GM12878 (cell line): ENCODE data around the gene COG2. TPM values are rescaled to one million over a fixed set of nuclear protein-coding genes. Genes with fewer than 3 reads are reported as not detected.

ENCODE experiments used
- ATAC-seq: fragments of 200-7000 bp; cut with Tn5 transposase; 3 replicates; pipeline ENCODE4 v1.9.1; 2020; ENCODE audit warnings: mild to moderate bottlenecking, moderate library complexity
- BruUV-seq: library from RNA; stranded (reverse); fragments of 400-500 nt; replicated peaks from 2 replicates; lab custom pipeline; 2021; lab: Mats Ljungman, UMichigan
- CTCF ChIA-PET: fragments of 300-600 bp; sonication (Branson Sonifier 250); formaldehyde crosslinking; extraction: SDS; loops from one replicate; lab custom pipeline; 2021; ENCODE audit warnings: inconsistent platforms; lab: Yijun Ruan, JAX
- POLR2A ChIA-PET: fragments of 350-600 bp; formaldehyde crosslinking; extraction: SDS; loops from one replicate; lab custom pipeline; 2021; ENCODE audit warnings: inconsistent platforms; lab: Charles Lee
- RAD21 ChIA-PET: fragments of 300-600 bp; sonication (Branson Sonifier 250); formaldehyde crosslinking; loops from one replicate; lab custom pipeline; 2023; ENCODE audit warnings: antibody characterized with exemption; ENCODE audit not compliant: unreplicated experiment; lab: Charles Lee
- SMC1A ChIA-PET: fragments of 300-600 bp; sonication (Branson Sonifier 250); formaldehyde crosslinking; loops from one replicate; lab custom pipeline; 2023; ENCODE audit not compliant: unreplicated experiment, uncharacterized antibody; lab: Charles Lee
- DNase-seq: peaks from one replicate; pipeline ENCODE4 v3.0.0-alpha.2; 2011; ENCODE audit warnings: low read depth, low spot score
- FAIRE-seq: peaks from 3 replicates; lab custom pipeline; 2011; peaks lifted over from hg19 to GRCh38; lab: Jason Lieb, UNC
- H2AFZ ChIP-seq: 2 replicates; pipeline ENCODE4 v1.6.0; 2011; ENCODE audit warnings: low read depth, low read length, control low read depth; ENCODE audit not compliant: control insufficient read depth
- H3K27ac ChIP-seq: 2 replicates; pipeline ENCODE4 v1.5.1; 2011; ENCODE audit warnings: control low read depth; ENCODE audit not compliant: control insufficient read depth, insufficient read depth
- H3K27me3 ChIP-seq, 2 experiments: replicated peaks in 1 of 2; 2 replicates each; pipeline versions ENCODE4 v1.6.0 to v1.6.1; 2011; ENCODE audit warnings: low read length in 1 of 2; ENCODE audit not compliant: control insufficient read depth in 2 of 2, insufficient read depth in 2 of 2
- H3K36me3 ChIP-seq, 2 experiments: 2 replicates each; pipeline ENCODE4 v1.5.1; 2011; ENCODE audit warnings: low read length in 1 of 2; ENCODE audit not compliant: control insufficient read depth in 2 of 2, insufficient read depth in 2 of 2
- H3K4me1 ChIP-seq: 2 replicates; pipeline ENCODE4 v1.6.1; 2011; ENCODE audit warnings: mild to moderate bottlenecking, low read length, moderate library complexity, mixed read lengths; ENCODE audit not compliant: control insufficient read depth, insufficient read depth
- H3K4me2 ChIP-seq: 2 replicates; pipeline ENCODE4 v1.6.0; 2011; ENCODE audit warnings: control low read depth; ENCODE audit not compliant: control insufficient read depth, insufficient read depth
- H3K4me3 ChIP-seq: fragments of 200-600 bp; sonication (generic); 2 replicates; pipeline ENCODE4 v1.5.1; 2016
- H3K79me2 ChIP-seq: 2 replicates; pipeline ENCODE4 v1.6.0; 2011; ENCODE audit warnings: low read length; ENCODE audit not compliant: control insufficient read depth, insufficient read depth
- H3K9ac ChIP-seq: 2 replicates; pipeline ENCODE4 v1.8.0; 2011; ENCODE audit warnings: low read length, control low read depth, mixed read lengths; ENCODE audit not compliant: control insufficient read depth, insufficient read depth
- H3K9me3 ChIP-seq: replicated peaks from 3 replicates; pipeline ENCODE4 v1.5.1; 2011; ENCODE audit warnings: mild to moderate bottlenecking, low read length; ENCODE audit not compliant: control insufficient read depth, insufficient read depth
- H4K20me1 ChIP-seq: 2 replicates; pipeline ENCODE4 v1.6.0; 2011; ENCODE audit not compliant: control insufficient read depth, insufficient read depth
- ASH2L ChIP-seq: fragments of 300-600, 200-600 bp; sonication (generic); IDR thresholded peaks from 2 replicates; pipeline ENCODE4 v1.6.1; 2017; ENCODE audit warnings: low read depth, mild to moderate bottlenecking, borderline replicate concordance
- CREM ChIP-seq: IDR thresholded peaks from 2 replicates; pipeline ENCODE4 v1.6.1; 2014; ENCODE audit warnings: antibody characterized with exemption, low read depth
- E4F1 ChIP-seq: fragments of 450-650 bp; IDR thresholded peaks from 2 replicates; pipeline ENCODE4 v1.6.1; 2018; ENCODE audit warnings: borderline replicate concordance, mild to moderate bottlenecking; ENCODE audit not compliant: partially characterized antibody
- EP300 ChIP-seq, 2 experiments: fragments of 150-350 bp in 1 of 2; IDR thresholded peaks; 2 replicates each; pipeline ENCODE4 v1.6.1; 2011 to 2012; ENCODE audit warnings: low read depth in 2 of 2, low read length in 2 of 2, borderline replicate concordance in 1 of 2, improper control_type of control experiment in 1 of 2, inconsistent platforms in 1 of 2; ENCODE audit not compliant: control insufficient read depth in 1 of 2
- FOXM1 ChIP-seq: IDR thresholded peaks from 2 replicates; pipeline ENCODE4 v1.6.1; 2012; ENCODE audit warnings: low read depth, mild to moderate bottlenecking, inconsistent platforms, low read length, moderate library complexity
- GATAD2B ChIP-seq: fragments of 450-650 bp; conservative IDR thresholded peaks from 2 replicates; pipeline ENCODE4 v1.6.1; 2017; ENCODE audit warnings: low read depth, mild to moderate bottlenecking, moderate library complexity
- MLLT1 ChIP-seq: fragments of 450-650 bp; IDR thresholded peaks from 2 replicates; pipeline ENCODE4 v1.6.1; 2016; ENCODE audit warnings: mild to moderate bottlenecking
- POLR2A ChIP-seq: IDR thresholded peaks from 2 replicates; pipeline ENCODE4 v1.6.1; 2011; ENCODE audit warnings: low read depth, mild to moderate bottlenecking, low read length
- TCF7 ChIP-seq: IDR thresholded peaks from 2 replicates; pipeline ENCODE4 v1.6.1; 2014; ENCODE audit warnings: antibody characterized with exemption, borderline replicate concordance
- ZBTB40 ChIP-seq: fragments of 450-650 bp; IDR thresholded peaks from 2 replicates; pipeline ENCODE4 v1.6.1; 2016; ENCODE audit warnings: mild to moderate bottlenecking, moderate library complexity, borderline replicate concordance
- ZNF687 ChIP-seq: fragments of 450-650 bp; IDR thresholded peaks from 2 replicates; pipeline ENCODE4 v1.6.1; 2017; ENCODE audit warnings: mild to moderate bottlenecking, moderate library complexity
- ZSCAN29 ChIP-seq: fragments of 450-650 bp; IDR thresholded peaks from 2 replicates; pipeline ENCODE4 v1.6.1; 2017; ENCODE audit warnings: mild to moderate bottlenecking, moderate library complexity
- WGBS: methylation state at CpG from one replicate; pipeline ENCODE4 v1.1.6; 2016; ENCODE audit warnings: low lambda C conversion rate; ENCODE audit not compliant: insufficient replicate concordance, insufficient coverage; ENCODE audit errors: missing lambda C conversion rate; 5-methylcytosine and 5-hydroxymethylcytosine counted together
- in situ Hi-C: fragments of 300-500 bp; cut with MboI; formaldehyde crosslinking; loops from 9 replicates; pipeline ENCODE4 v1.14.3; 2018; ENCODE audit warnings: mixed read lengths
- intact Hi-C: fragments of 100-400 bp; cut with micrococcal nuclease; formaldehyde crosslinking; loops from one replicate; pipeline ENCODE4 v1.14.2; 2022; ENCODE audit not compliant: unreplicated experiment
- polyA plus RNA-seq, 11 experiments: library from polyadenylated mRNA; depleted of rRNA in 4 of 11; unstranded in 6 of 11; stranded (reverse) in 5 of 11; fragments of >200 nt; fragmentation: Nextera tagmentation in 4 of 11; fragmentation: Illumina TruSeq in 1 of 11; extraction: Ambion mirVana in 4 of 11; extraction: Trizol in 1 of 11; gene quantifications; 1 replicate in 1 of 11; 2 replicates in 10 of 11; pipeline versions ENCODE4 v1.2.1 to v1.2.3, GENCODE V29; 2011 to 2016; ENCODE audit warnings: inconsistent platforms in 2 of 11, missing spikeins in 2 of 11, low read depth in 1 of 11
- total RNA-seq, 4 experiments: library from RNA; depleted of rRNA in 3 of 4; stranded (reverse); fragments of >200 nt in 3 of 4; fragmentation: Illumina TruSeq in 1 of 4; extraction: Trizol in 1 of 4; gene quantifications; 2 replicates each; pipeline versions ENCODE4 v1.2.1 to v1.2.3, GENCODE V29; 2013 to 2021

COG2 gene
- total and polyA plus RNA-seq, 10 of the 15 experiments (the other 5 are each of a cell fraction or from before 2014, with no cell fraction given), result 15.0 to 31.5 (median 28.3) TPM

- peaks cover 6 to 7% of the 10 kb centered on the region in 2 experiments for H3K36me3 ChIP-seq
- RAD21 ChIA-PET, result no interaction called here
- ATAC-seq (no peak), FAIRE-seq (no peak), DNase-seq (no peak)
- in situ Hi-C loops (no loop called here), intact Hi-C loops (no loop called here)
- H3K4me1 ChIP-seq, result no peaks in the 10 kb centered on the region
- SMC1A ChIA-PET, result interaction anchor here (0.5 kb wide), 1 partner anchor 1611 kb away, joined by 3 read pairs; no protein-coding TSS in a partner anchor
- no peaks in the 10 kb centered on the region for H3K79me2 ChIP-seq
- CTCF ChIA-PET, result no interaction called here
- no peak overlapping the region for H2AFZ ChIP-seq
- POLR2A ChIA-PET, result no interaction called here
- no peaks in the 10 kb centered on the region for H4K20me1 ChIP-seq
- 95% methylated on average over 8 of the region's 8 CpGs for WGBS
- no peaks in the 10 kb centered on the region; a peak in 1 of 4 replicates for H3K27me3 ChIP-seq
- H3K9ac ChIP-seq, result no peak overlapping the region
- H3K9me3 ChIP-seq, result no peaks in the 10 kb centered on the region
- no peak overlapping the region for H3K4me3 ChIP-seq
- no peak overlapping the region for H3K27ac ChIP-seq
- no peak overlapping the region for H3K4me2 ChIP-seq
- BruUV-seq, result no TSS peak
- TF ChIP-seq TCF7, result no peak
- TF ChIP-seq E4F1, result no peak
- TF ChIP-seq ZSCAN29, result no peak
- no peak for TF ChIP-seq CREM
- TF ChIP-seq ASH2L, result no peak
- TF ChIP-seq MLLT1, result no peak
- TF ChIP-seq GATAD2B, result no peak
- TF ChIP-seq ZNF687, result no peak
- TF ChIP-seq EP300 (IDR thresholded peaks at IDR 0.05; ENCODE audit: borderline replicate concordance in 1 of 2, control insufficient read depth in 1 of 2, low read depth in 2 of 2, low read length in 2 of 2), result no peak
- no peak for TF ChIP-seq ZBTB40
- TF ChIP-seq POLR2A, result no peak
- no peak for TF ChIP-seq FOXM1
These were observed 53.9 kb downstream of the COG2 start for GRCh38 chr1:230696218-230696617.
